ENCODE measurements around the gene ARHGEF7.

ARHGEF7 gene

GRCh38 chr13:111325941-111326620, 211.0 kb downstream of the ARHGEF7 start:
- DNase-seq (ENCODE audit: low spot score) = no peak

- DNase-seq (ENCODE audit: low spot score) = no peak
Observed at GRCh38 chr13:111326621-111326965, 211.5 kb downstream of the ARHGEF7 start.

DNA sequence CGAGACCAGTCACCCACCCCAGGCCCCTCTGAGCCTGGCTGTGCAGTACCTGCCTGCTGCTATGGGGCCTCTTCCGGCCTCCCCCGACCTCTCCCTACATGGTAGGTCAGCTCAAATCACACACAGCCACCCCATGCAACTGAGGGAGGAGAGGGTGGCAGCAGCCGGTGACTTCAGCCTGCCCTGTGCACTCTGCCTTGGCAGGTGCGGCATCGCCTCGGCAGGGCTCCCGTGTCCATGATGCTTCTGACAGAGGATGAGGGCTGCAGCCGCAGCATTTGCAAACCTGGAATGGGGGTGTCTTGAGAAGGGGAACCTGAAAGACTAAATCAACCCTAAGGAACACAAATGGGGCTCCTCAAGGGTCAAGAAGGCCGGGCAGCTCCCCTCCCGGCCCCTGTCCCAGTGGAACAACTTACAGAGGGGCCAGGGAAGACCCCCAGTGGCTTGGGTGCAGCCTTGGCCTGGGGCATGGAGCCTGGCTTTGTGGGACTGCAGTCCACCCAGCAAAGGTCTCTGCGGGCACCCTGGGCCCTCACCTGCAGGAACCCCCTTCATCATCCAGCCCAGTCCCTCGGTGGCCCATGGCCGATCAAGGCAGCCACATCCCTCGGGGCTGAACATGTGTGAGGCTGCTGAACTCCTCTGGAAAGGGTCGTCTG, 212.0 kb downstream of the ARHGEF7 start:
- no peak for DNase-seq (ENCODE audit: low spot score)

- DNase-seq (ENCODE audit: low spot score) = no peak
Observed at GRCh38 chr13:111327730-111328573, 212.8 kb downstream of the ARHGEF7 start.

DNA sequence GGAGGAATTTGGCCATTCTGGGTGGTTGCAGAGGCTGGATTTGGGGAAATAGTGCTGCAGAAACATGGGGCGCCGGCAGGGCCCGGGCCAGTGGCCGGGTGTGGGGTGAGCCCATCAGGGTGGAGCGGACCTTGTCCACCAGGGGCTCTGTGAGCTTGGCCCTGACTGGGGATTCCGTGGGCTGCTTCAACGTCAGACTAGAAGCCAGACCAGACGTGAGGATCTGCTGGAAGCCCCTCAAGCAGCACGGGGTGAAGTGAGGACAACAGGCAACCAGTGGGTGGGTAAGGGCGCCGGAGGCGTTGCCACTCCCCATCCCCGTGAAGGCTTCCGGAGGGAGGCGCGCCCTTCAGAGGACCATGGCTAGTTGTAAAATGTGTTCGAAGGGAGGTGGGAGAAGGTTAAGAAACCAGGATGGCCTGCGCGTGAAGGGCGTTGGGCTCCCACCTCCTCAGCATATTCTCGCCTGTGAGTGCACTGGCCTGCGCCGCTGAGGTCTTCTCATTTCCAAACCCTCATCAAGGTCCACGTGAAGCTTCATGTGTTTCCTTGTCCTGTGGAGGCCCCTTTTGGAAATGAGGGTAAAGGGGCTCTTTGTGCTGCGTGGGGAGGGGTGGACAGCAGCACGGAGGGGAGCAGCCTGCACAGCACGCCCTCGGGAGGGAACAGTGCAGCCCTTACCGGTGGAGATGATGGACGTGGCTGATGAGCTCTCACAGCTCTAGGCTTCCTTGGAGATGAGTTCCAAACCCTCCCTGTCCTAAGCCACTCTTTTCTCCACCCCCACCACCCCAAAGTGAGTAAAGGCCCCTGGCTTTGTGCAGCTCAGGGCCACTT, 213.7 kb downstream of the ARHGEF7 start:
- DNase-seq (ENCODE audit: low spot score) = no peak

DNA sequence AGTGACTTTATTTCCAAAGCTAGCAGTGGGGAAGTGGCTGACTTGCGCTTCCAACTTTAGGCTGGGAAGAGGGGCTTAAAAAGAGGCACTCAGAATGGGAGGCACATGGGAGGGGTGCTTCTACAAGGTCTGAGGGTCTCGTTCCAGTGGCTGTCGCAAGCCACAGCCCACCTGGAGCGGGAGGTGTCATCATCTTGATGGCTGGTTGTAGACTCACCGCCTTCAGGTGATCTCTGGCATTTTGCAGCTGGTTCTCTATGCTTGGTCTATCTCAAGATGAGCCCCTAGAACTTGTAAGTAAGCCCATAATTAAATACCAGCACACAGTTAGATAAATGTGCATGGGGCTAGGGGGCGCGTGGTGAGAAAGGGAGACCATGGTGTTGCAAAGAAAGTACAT, 214.5 kb downstream of the ARHGEF7 start:
- no peak for DNase-seq (ENCODE audit: low spot score)

GRCh38 chr13:111330066-111330610, 215.0 kb downstream of the ARHGEF7 start:
- DNase-seq (ENCODE audit: low spot score) = no peak

GRCh38 chr13:111335298-111335697, 220.2 kb downstream of the ARHGEF7 start:
- no peak for DNase-seq (ENCODE audit: low spot score)

- no peak for DNase-seq (ENCODE audit: low spot score)
Observed at GRCh38 chr13:111336666-111337065, 221.6 kb downstream of the ARHGEF7 start.

GRCh38 chr13:111337206-111337605, 222.1 kb downstream of the ARHGEF7 start:
- peak; percentile 50 for DNase-seq (ENCODE audit: low spot score)

DNA sequence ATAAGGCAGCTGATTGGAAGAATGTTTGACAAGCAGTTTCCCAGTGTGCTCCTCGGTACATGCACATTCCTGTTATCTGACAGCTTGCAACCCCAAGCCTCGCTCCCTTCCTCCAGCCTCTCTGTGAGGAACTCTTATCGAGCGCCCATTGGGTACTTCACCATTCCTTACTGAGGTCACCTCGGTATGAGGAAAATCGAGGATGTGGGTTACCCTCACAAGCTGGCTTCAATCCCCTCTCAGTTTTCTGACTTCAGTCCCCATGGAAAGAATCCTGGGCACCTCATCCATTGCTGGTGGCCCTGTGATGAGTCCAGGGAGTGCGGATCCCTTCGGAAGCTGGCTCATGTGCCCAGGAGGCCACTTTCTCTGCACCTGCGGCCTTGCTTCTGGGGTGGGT, 222.6 kb downstream of the ARHGEF7 start:
- no peak for DNase-seq (ENCODE audit: low spot score)

- no peak for DNase-seq (ENCODE audit: low spot score)
Observed at GRCh38 chr13:111338841-111339240, 223.7 kb downstream of the ARHGEF7 start.

GRCh38 chr13:111339366-111340143, 224.4 kb downstream of the ARHGEF7 start:
- DNase-seq (ENCODE audit: low spot score) = no peak

DNA sequence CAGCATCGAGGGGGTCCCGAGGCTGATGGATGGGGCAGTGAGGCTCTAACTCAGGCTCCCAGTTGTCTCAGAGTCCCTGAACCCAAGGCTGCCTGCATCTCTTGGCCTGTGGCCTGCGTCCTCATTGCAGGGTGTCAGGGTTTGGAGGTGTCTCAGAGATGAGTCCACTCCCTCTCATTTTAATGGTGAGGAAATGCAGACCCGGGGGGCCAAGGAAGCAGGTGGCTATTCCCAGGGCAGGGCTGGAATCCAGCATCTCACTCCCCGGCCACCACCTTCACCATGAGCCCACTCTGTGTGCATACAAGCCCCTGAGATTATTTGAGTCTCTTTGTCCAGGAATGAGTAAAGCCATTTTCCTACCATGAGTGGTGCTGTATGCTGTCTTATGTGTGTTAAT, 226.8 kb downstream of the ARHGEF7 start:
- no peak for DNase-seq (ENCODE audit: low spot score)

DNA sequence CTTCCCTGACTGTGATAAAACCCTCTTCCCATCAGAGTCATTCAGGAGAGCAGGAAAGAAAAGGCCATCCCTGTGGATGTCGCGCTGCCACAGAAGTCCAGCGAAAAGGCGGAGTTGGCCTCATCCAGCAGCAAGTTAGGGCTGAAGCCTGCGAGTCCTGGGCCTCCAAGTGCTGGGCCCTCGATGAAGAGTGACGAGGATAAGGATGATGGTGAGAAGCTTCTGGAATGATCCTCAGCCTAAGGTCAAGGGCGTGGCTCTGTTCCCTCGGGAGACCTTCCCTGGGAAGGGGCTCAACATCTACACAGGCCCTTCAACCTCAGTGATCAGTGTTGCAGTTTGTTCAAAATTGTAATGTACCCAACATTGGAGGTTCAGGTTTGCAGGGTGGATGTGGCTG, 227.6 kb downstream of the ARHGEF7 start:
- DNase-seq (ENCODE audit: low spot score) = no peak

GRCh38 chr13:111343186-111343805, 228.2 kb downstream of the ARHGEF7 start:
- no peak for DNase-seq (ENCODE audit: low spot score)

GRCh38 chr13:111344471-111345191, 229.5 kb downstream of the ARHGEF7 start:
- peak; percentile 37 for DNase-seq (ENCODE audit: low spot score)

- no peak for DNase-seq (ENCODE audit: low spot score)
Observed at GRCh38 chr13:111345682-111346081, 230.6 kb downstream of the ARHGEF7 start.

DNA sequence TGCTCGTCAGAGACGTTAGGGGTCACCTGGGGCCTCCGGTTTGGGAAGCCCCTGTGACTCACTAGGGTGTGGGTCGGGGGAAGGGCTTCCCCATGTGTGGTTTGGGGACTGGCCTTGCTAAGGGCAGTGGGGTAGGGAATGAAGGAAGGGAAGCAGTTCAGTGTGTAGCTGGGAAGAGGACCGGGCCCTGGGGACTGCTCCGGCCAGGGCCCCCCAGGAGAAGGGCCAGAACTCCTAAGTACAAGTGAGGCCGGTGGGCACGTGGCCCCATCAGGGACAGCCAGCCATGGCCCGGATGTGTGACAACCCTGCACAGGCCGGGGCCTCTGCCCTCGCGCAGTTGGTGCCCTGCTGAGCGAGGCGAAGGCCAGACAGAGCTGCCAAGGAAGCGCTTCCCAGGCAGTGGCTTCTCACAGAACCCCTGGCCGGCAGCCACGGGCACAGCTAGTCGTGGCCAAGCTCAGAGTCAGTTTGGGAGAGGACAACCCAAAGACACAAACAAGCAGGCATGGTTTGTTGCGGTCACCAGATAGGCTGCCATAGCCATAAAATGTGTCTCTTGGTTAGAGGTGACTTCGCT, 231.1 kb downstream of the ARHGEF7 start:
- DNase-seq (ENCODE audit: low spot score) = no peak

DNA sequence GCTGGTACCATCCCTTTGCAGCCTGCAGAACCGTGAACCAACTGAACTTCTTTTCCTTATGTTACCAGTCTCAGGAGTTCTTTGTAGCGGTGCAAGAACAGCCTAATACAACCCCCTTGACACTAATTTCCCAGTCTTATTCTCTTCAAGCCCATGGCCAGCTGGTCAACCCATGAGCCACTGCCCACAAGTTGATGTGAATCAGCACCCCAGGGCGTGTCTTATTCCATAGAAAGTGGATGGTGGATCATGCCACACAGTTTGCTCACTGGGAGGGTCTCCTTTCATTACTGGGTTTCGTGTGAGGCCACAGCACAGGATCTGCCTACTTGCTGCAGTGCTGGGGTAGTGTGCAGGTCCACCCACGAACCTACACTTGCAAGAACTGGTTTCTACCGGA, 232.3 kb downstream of the ARHGEF7 start:
- DNase-seq (ENCODE audit: low spot score) = no peak
